Retina (tissue), 1 donor: ENCODE data around the gene F11R.
"Not testable (repeated sequence)": the region's sequence is repeated elsewhere in the genome, so short reads cannot be mapped to it uniquely, and the experiment has no call there.

Source experiments
- DNase-seq: peaks from one replicate; pipeline ENCODE4 v3.0.0-alpha.2; 2016

Gene F11R

DNA sequence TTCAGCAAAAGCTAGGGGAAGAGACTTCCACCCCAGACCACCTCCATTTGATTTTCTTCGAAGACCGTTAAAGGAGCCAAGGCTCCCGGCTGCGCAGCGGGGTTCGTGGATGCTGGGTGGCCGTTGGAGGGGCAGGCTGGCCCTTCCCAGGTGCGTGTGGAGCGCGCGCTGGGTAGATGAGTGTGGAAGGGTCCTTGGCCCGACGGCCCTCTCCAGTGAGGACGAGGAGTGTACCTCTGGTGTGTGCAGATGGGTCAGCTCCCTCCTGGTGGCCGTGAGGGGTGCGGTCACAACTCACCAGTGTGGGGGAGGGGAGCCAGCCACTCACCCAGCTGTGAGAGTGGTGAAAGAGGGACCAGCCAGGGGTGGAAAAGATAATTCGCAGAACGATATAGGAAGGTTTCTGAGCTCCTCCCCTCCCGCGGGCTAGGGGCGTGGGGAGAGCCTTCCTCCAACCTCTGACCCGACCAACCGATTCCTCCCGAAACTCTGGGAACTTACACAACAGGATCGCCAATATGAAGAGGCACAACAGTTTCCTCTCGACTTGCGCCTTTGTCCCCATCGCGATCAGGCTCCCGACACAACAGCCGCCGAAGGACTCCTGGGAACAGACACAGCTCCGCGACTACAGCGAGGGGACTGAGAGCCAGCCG lies at the start of gene F11R:
F11R (minus strand) TSS at position 644 of the 656 bp plus-strand sequence; CDS start at position 565, 79 bp downstream.
- DNase-seq: peak; percentile 81

DNA sequence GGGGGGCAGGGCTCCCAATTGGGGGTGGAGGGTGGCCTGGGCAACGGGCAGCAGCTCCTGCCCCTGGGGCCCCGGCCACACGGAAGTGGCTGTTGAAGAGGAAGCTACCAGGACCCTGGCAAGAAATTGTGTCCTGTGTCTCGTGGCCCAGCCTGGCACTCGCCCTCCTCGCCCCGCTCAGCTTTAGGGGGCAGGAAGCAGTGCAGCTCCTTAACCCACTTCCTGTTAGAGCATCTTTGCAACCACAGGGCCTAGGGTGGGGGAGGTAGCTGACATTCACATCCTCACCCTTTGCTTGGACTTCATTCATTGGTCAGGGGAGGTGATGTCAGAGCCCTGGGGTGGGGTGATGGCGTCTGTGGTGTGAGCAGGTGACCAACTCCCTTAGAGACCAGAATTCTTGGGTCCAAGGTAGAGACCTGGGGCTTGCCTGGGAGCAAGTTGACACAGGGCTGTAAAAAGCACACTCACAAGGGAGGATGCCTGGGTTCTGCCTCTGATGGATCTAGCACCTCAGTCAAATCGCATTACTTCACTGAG lies 48.8 kb upstream of the F11R start, which contains the start of gene ARHGAP30:
ARHGAP30 (minus strand) TSS at position 161 of the 540 bp plus-strand sequence. CDS start 267 bp downstream, outside the sequence.
- no peak for DNase-seq

DNA sequence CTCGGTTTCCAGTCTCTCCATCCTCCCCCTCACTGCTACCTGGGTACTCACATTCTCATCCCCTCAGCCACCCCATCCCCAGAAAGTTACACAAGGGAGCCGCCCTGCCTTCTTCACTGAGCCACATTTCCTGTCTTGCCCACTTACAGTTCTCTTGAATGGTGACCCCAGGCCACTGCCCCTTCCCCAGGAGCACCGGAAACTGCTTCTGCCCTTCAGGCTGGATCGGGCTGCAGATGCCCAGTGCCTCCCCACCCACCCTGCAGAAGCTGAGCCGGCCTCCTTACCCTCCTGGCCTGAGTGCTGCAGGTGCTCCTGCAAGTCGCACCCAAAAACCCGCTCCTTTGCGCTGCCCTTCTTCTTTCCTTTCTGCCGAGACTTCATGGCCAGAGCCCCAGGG lies 48.3 kb upstream of the F11R start:
- DNase-seq: no peak

DNA sequence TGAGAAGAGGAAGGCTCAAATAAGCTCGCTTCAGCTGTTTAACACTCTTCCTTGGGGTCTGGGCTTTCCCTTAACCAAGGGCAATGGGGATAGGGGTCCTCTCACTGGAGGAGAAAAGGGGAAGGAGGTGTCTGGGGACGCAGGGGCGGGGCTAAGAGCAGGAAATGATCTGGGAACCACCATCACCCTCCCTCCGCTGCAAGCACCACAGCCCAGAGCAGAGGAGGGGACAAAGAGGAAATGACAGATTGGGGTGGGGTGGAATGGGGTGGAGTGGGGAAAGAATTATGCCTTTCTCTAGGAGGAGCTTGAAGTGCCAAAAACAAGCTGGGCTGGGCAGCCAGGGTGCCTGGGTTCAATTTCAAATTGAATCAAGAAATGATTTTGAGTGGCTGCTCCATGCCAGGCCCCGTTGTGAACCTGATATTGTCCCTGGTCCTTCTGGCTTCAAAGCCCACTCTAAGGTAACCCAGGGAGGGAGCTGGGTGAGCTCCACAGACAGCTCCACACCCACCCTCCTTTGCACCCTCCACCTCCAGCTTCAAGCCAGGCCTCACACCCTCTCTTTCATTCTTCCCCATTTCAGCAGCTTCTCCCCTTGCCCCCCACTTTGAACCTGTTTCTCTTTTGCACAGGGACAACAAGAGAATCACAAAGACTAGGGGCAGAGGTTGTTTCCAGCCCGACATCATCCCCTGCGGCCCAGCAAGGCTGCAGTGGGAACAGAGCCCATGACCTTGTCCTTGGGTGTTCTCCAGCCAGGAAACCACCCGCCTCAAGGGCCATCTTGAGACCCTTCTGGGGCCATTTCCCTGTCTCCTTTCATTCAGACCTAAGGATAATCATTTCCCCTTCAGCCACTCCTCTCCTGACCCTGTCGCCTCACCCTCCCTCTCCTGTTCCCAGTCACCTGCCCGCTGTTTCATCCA lies 47.6 kb upstream of the F11R start:
- no peak for DNase-seq

DNA sequence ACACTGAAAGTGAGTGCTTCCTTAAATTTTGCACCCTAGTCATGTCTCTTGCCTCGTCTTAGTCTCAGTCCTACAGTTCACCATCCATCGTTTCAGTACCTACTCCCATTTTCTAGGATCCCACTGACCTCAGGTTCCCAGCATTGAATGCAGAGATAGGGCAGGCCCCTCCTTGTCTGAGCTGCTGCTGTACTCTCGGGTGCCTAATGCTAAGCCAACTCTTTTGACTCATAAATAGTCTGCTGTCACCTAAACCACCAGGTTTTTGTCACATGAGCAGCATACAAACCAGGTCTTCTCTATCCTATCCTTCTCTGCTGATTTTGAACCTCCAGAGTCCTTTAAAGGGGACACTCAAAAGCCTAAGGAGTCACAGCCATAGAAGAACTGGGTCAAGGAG lies 45.7 kb upstream of the F11R start:
- DNase-seq: no peak

DNA sequence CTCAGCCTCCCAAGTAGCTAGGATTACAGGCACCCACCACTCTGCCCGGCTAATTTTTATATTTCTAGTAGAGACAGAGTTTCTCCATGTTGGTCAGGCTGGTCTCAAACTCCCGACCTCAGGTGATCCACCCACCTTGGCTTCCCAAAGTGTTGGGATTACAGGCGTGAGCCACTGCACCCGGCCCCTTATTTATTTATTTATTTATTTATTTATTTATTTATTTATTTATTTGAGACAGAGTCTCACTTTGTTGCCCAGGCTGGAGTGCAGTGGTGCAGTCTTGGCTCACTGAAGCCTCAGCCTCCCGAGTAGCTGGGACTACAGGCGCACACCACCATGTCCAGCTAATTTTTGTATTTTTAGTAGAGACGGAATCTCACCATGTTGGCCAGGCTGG lies 44.7 kb upstream of the F11R start:
- not testable (repeated sequence) for DNase-seq

- not testable (repeated sequence) for DNase-seq
These were observed 43.0 kb upstream of the F11R start for GRCh38 chr1:161063936-161064335.

DNA sequence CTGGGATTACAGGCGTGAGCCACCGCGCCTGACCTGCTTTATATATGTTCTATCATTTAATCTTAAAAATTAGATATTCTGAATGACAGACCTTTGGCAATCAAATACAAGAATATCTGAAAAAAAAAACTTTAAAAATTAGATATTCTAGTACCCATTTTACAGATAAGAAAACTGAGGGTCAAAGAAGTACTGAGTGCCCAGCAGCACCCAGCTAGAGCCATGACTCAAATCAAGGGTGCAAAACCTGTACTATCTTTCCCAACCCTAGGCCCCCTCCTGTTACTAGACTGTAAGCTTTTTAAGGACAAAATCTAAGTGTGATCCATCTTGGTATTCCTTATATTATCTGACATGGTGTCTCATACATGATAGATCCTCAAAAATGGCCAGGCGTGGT lies 40.5 kb upstream of the F11R start:
- no peak for DNase-seq

DNA sequence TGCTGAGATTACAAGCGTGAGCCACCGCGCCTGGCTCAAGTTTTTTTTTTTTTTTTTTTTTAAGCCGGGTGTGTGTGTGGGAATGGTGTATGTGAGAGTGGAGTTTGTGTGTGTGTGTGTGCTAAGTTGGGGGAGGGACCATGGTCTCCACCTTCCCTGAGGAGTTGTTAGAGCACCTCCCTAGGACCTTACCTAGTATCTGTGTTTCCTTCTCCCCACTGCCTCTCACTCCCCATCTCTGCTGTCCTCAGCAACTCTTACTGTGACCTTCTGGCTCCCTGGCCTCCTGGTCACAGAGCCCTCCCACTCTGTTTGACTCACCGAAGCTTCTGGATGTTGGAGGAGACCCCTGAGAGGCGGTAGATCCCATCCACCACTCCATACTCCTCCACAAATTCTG lies 38.3 kb upstream of the F11R start:
- no peak for DNase-seq

DNA sequence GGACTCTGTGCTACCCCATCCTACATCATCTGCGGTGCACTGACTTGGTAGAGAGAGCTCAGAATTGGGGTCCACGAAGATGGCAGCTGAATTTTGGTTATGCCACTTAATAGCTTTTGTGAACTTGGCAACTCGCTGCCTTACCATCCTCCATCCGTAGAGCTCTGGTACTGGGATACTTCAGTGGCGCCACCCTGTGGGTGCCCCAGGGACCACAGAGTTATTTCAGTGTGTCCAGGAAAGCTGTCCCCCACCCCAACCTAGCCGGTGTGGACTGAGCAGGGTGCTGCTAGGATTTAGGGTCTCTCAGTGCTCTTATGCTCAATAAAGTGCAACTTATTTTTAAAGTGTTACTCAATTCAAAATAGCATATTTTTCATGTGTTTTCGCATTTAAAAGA lies 33.9 kb upstream of the F11R start:
- no peak for DNase-seq

DNA sequence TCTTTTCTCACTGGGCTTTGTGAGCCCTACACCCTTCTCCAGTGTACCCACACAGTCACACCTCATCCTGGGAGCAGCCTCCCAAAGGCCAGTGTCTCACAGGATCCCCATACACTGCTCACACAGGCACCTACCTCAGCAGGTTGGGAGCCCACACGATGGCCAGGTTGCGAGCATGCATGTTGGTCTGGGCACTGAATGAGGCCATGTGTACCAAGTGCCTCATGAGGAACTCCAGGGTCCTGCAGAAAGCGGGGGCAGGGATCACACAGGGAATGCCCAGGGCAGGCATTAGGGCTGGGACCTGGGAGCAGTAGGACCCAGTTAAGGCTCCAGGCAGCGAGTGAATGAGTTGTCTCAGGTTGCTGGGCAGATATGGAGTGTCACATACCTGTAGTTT lies 33.3 kb upstream of the F11R start:
- DNase-seq: no peak

GRCh38 chr1:161052899-161053298 lies 31.9 kb upstream of the F11R start:
- no peak for DNase-seq

DNA sequence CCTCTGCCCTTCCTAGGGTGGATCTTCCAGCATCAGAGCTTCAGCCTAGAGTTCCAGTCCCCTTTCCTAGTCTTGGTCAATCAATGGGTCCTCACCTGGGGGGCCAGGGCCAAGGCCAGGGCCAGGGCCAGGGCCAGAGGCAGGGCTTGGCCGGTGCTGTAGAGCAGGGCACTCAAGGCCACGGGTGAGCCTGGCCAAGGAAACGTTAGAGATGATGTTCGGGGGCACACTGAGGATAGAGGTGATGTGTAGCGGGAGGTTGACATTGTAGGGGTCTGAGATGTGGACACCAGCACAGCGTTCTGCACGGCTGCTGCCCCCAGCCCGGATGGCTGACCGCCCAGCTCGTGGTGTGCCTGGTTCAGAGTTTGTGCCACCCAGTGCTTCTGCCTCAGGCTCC lies 30.3 kb upstream of the F11R start:
- DNase-seq: no peak

DNA sequence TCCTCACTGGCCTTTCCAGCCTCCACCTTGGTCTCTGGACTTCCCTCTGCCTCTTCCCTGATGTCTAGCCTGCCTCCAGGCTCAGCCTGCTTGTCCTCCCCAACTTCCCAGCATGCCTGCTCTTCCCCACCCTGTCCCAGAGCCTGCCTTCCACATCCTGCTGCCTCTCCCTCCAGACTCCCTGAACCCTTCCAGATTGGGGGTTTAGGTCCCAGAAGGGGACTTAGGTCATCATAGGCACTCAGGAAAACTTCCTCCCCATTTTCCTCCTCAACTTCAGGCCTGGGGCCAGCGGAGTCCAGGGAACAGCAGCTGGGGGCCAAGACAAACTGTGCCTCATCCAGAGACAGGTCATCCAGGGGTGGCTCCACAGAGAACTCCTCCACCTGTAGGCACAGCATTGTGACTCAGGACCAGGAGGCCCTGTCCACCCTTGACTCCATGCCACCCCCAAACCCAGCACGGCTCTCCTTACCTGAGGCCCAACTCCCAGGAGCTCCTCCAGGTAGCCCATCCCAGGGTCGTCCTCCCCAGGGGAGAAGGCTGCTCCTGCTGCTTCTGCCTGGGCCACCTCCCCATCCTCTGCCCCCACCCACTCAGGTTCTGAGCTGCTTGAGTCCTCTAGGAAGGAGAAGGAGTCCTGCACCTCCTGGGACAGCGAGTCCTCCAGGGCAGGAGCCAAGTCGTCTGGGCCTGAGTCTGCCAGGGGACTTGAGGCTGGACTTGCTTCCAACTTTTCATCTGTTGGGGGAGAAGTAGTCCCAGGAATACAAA lies 28.2 kb upstream of the F11R start:
- no peak for DNase-seq

DNA sequence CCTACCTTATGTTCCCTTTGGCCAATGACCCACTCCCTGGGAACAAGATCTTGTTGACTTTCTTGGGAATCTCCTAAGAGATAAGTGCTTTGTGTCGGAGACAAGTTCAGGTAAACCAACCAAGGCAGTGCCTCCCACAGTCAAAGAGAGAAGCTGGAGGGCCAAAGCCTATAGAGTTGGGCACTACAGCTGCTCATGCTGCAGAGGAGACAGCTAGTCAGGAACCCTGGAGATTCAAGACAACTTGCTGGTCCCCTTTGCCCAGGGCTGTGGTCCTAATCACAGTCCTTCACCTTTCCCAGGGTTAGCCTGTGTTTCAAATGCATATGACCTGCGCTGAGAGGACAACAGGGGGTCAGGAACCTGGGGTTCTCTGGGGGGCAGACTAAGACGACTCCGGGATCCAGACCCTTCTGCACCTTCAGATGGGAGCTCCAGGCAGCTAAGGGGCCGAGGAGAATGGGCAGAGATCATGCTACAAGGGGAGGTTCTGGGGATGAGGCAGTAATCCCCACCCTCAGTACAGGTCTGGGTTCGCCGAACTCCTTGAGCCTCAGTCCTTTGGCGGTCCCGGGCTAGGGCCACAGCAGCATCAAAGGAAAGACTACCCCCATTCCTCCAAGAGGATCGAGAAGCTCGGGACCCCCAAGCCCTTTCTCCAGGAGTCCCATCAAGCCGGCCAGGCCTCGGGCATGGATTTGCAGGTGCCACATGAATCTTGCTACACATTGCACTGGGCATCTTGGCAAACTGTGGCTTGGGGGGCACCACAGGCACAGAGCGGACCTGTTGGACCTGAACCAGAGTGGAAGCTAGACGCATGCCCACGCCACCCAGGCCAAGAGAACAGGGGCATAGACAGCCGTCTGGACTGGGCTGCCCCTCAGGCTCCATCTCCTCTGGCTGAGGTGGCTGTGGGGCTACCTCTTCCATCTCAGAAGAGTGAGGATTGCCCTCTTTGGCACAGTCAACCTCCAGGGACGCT lies 26.8 kb upstream of the F11R start:
- DNase-seq: no peak

GRCh38 chr1:161046605-161047228 lies 25.8 kb upstream of the F11R start:
- no peak for DNase-seq

DNA sequence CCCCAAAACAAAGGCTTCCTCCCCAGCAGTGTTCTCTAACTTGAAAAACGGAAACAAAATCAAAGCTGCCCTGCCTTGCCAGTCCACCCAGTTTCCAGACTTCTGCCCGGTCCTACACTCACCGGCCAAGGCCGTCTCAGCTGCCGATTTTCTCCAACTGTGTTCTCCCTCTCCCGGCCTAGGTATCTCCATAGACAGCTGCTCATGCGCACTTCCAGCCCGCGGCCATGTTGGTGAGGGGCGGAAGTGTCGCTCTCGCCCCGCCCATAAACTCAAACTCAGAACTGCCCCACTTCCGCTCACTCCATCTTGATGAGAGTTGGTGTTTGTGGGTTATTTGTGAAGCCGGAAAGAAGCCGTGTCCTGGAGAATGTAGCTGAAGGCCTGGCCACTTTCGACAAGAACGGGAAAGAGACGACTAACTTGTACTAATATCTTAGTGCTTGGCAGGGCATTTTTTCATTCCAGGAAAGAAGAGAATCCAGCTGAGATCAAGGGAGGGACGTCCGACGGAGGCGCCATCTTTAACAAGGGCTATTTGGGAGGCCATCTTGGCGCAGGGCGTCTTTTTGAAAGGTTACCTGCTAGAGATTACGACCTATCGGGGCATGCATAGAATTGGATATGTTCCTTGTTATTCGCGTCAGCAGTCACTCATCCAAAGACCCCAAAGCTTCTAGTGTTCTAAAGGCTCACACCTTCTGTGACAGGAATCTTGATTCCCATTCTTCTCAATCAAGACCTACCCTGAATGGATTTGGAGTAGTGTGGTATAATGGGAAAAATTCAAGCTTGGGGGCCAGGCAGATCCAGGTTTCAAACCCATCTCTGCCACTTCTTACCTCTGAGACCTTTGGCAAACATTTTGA lies 25.0 kb upstream of the F11R start, which contains the start of gene USF1:
USF1 (minus strand) TSS at position 242 of the 869 bp plus-strand sequence. CDS start 2,702 bp downstream, outside the sequence.
- peak; percentile 100 for DNase-seq

- DNase-seq: no peak
These were observed 24.2 kb upstream of the F11R start for GRCh38 chr1:161044908-161045735.

GRCh38 chr1:161044535-161044907 lies 23.6 kb upstream of the F11R start:
- DNase-seq: no peak
